Astrocyte of the spinal cord (primary cell): ENCODE measurements around the gene CAPN14.

Experiments used
- DNase-seq: peaks from one replicate; pipeline ENCODE4 v3.0.0; 2011; ENCODE audit warnings: low read depth, low spot score
- H3K4me3 ChIP-seq: 2 replicates; pipeline ENCODE4 v1.5.1; 2011; ENCODE audit warnings: low read depth, mild to moderate bottlenecking, low read length, moderate library complexity
- in situ Hi-C: cut with HindIII; loops from 2 replicates; pipeline ENCODE4 v1.10.0; 2017; ENCODE audit warnings: low sequenced_read_pairs
- TF ChIP-seq, protein P1 (sequence below): IDR thresholded peaks from 2 replicates; pipeline ENCODE4 v1.5.1; 2012; ENCODE audit warnings: low read depth, mild to moderate bottlenecking, low read length, inconsistent platforms

CAPN14 gene

DNA sequence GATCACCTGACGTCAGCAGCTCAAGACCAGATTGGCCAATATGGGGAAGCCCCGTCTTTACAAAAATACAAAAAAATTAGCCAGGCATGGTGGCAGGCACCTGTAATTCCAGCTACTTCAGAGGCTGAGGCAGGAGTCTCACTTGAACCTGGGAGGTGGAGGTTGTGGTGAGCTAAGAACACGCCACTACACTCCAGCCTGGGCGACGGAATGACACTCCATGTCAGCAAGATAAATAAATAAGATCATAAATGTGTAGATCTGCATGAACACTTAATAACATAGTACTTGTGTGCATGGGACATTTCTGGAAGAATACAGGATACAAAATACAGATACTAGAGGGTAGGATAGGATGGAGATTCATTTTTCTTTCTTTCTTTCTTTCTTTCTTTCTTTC, 25.7 kb upstream of the CAPN14 start:
- TF ChIP-seq, protein P1, sequence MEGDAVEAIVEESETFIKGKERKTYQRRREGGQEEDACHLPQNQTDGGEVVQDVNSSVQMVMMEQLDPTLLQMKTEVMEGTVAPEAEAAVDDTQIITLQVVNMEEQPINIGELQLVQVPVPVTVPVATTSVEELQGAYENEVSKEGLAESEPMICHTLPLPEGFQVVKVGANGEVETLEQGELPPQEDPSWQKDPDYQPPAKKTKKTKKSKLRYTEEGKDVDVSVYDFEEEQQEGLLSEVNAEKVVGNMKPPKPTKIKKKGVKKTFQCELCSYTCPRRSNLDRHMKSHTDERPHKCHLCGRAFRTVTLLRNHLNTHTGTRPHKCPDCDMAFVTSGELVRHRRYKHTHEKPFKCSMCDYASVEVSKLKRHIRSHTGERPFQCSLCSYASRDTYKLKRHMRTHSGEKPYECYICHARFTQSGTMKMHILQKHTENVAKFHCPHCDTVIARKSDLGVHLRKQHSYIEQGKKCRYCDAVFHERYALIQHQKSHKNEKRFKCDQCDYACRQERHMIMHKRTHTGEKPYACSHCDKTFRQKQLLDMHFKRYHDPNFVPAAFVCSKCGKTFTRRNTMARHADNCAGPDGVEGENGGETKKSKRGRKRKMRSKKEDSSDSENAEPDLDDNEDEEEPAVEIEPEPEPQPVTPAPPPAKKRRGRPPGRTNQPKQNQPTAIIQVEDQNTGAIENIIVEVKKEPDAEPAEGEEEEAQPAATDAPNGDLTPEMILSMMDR, result no peak
- H3K4me3 ChIP-seq, result no peak overlapping the region
- DNase-seq, result no peak
- in situ Hi-C loops, result no loop called here

DNA sequence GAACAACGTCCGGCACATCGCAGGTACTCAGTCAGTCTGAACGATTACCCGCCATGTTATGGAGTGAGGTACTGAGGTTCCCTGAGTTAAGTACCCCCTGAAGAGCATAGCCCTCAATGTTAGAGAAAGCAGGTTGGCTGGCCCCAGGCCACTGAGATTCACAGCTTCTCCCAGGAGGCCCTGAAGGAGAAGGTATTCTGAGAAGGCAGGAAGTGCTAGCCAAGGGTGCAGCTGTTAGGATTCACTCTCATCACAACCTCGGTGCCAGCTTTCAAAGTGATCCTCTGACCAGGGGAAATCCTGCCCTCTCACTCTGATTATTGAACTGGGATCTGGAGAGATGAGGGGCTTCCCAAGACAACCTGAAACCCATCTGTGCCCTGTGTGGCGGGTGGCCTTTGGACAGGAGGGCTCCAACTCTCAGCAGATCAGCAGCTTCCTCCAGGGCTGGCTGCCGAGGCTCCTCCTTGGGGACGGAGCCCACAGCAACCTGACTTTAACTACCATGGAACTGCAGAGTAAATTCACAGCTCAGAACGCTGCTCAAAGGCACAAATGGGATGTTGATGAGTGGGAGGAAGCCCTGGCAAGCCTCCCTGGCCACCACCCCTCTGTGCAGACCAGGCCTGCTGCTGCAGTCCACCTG, 24.4 kb upstream of the CAPN14 start:
- H3K4me3 ChIP-seq, result no peak overlapping the region
- DNase-seq, result no peak
- TF ChIP-seq, protein P1, result no peak
- in situ Hi-C loops, result no loop called here

DNA sequence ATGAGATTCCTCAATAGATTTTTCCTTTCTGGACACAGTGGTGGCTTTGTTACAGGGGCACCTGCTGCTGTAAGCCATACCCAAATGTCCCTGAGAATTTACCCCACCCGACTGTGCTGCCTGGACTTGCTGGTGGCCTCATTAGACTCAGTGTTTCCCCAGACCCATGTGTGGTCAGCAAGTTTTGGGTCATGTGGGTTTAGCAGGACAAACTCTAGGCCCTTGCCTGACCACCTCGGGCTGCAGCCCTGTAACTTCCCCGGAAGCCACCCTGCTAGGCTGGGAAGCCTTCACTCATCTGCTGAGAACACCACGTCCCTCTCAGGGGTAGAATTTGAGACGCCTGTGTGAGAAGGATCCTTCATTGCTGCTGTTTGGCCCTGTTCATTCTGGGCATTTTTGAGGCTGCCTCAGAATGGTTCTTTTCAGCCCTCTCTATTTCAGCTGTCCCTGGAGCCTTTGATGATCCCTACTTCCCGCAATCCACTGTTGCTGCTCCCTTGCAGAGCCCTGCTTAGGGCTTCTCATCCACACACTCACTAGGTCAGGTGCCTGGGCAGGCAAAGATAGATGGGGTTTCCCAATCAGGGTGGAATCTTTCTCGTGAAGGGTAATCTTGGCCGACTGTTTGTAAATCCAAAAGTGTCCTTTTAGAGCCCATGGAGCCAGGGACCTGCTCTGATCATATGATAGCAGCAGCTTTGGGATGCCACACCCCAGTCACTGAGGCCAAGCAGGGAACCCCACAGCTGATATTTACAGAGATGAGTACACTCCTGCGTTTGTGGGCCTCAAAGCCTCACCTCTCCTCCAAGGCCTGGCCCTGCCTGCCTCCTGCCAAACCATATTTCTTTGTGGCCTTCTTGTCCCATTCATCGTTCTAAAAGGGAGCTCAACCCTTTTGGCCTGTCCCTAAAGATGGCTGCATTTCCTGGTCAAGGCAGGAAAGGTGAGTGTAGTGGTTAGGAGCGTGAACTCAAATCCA, 23.4 kb upstream of the CAPN14 start:
- DNase-seq, result no peak
- no peak overlapping the region for H3K4me3 ChIP-seq
- TF ChIP-seq, protein P1, result no peak
- in situ Hi-C loops, result no loop called here

DNA sequence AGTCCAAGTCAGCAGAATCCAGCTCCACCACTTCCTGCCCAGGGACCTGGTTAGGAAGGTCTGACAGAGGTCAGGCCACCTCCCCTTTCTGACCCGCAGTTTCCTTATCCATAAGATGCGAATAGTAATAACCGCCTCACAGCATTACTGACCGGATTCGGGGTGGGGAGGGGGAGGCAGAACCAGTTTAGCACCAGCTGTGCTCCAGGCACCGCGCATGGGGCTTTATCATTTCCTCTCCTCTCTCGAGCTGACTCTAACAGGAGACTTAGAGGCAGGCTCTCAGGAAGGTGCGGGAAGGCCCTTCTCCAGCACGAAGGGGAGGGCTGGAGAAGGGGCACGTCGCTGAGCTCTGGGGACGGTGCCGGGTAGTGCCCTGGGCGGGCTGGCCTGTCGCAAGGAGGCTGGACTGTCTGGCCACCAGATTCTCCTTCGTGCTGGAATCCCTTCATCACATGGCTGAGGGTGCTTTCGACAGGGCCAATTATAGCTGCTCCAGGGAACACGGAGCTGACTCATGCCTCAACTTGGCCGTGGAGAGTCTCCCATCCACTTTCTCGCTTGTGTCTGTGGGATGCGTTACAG, 22.4 kb upstream of the CAPN14 start:
- peak; percentile 65 for DNase-seq
- in situ Hi-C loops, result no loop called here
- TF ChIP-seq, protein P1, result no peak
- no peak overlapping the region for H3K4me3 ChIP-seq

DNA sequence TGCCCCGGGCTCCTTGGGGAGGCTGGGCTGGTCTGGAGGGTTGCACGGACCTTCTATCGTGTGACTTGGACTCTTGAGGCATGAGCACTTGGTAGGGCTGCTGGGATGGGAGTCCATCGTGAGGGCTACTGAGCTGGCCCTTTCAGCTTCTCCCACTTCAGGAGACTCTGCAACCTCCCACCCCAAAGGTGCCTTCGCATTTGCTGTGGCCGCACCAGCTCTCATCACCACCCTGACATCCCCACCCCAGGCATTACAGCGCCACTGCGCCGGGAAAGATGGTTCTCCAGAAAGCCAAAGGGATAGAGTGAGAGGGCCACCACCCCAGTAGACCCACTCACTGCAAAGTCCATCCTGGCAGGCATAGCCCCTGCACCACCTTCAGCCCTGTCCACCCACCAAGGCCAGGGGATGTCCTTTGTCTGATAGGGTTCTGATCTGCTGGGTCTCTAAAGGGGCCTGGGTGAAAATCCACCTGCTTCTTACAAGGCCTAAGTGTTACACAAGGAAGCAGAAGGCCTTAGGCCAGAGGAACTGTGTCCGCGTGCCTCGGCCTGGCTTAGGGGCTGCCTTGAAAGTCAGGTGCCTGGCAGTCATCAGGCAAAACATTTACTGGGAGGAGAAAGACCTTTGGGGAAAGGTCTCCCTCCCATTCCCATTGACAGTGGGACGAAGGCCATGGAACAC, 21.7 kb upstream of the CAPN14 start:
- in situ Hi-C loops, result no loop called here
- TF ChIP-seq, protein P1, result no peak
- no peak overlapping the region for H3K4me3 ChIP-seq
- no peak for DNase-seq

DNA sequence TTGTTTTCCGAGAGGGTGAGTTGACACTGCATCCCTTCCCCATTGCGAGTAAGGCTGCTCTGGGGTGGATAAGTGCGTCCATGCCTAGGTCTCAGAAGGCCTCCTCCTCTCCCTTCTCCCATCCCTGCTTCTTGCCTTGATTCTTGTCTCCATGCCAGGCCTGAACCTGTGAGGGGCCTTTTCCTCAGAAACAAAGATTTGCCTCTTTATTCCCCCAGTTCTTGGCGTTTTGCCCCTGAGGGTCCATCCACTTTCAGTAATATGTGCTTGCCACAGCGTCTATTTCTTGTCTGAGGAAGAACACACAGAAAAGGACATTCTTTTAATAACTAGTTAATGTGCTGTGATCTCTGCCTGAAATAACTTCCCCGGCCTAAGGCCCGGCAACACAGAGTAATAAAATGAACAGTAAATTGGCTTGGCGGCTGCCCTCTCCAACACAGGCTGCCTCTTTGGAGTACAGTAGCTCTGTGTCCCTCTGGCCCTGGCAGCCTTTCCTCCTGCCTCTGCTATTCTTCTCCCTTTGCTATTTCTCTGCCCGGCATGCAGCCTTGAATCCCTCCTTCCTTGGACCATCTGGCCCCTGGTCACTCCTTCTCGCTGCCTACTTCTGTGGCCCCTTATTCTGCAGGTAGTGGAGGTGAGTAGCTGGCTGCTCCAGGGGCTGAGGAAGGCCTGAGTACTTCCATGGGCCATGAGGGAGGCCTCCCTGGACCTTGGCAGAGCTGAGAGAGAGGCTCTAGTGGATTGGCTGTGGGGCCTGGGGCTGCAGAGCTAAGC, 21.0 kb upstream of the CAPN14 start:
- TF ChIP-seq, protein P1, result no peak
- H3K4me3 ChIP-seq, result no peak overlapping the region

More for the DNA sequence above, 21.0 kb upstream of the CAPN14 start:
- in situ Hi-C loops, result no loop called here
- no peak for DNase-seq
